SK-N-SH (cell line): ENCODE results near the gene DNAL4. TPM values are rescaled to one million over a fixed set of nuclear protein-coding genes. Genes with fewer than 3 reads are reported as not detected.

Experiments used
- CTCF ChIA-PET: fragments of 300-600, 350-600 bp; formaldehyde crosslinking; extraction: SDS; loops from one replicate; lab custom pipeline; 2021; lab: Yijun Ruan, JAX
- POLR2A ChIA-PET: fragments of 350-600 bp; sonication (Branson Sonifier 250); formaldehyde crosslinking; extraction: SDS; loops from one replicate; lab custom pipeline; 2020; ENCODE audit warnings: antibody characterized with exemption, inconsistent platforms; lab: Yijun Ruan, JAX
- DNase-seq: peaks from one replicate; pipeline ENCODE4 v3.0.0; 2012
- H2AFZ ChIP-seq: fragments of 200-600 bp; sonication (generic); 2 replicates; pipeline ENCODE4 v1.8.1; 2016; ENCODE audit warnings: antibody characterized with exemption, mild to moderate bottlenecking, low read depth
- H3F3A ChIP-seq: fragments of 200-600 bp; sonication (generic); replicated peaks from 2 replicates; pipeline ENCODE3; 2016; ENCODE audit warnings: antibody characterized with exemption, mild to moderate bottlenecking; ENCODE audit not compliant: insufficient read depth
- H3K27ac ChIP-seq, 2 experiments: fragments of 200-500 bp in 1 of 2; fragments of 200-600 bp in 1 of 2; sonication (Bioruptor generic) in 1 of 2; sonication (generic), shearing (Covaris generic) in 1 of 2; 2 replicates each; pipeline versions ENCODE4 v1.5.1 to v1.6.1; 2014 to 2016; ENCODE audit warnings: low read depth in 2 of 2, inconsistent platforms in 1 of 2, low read length in 1 of 2, mild to moderate bottlenecking in 1 of 2, mixed read lengths in 1 of 2
- H3K27me3 ChIP-seq: fragments of 200-600 bp; sonication (generic), shearing (Covaris generic); 2 replicates; pipeline ENCODE4 v1.6.1; 2016; ENCODE audit warnings: mixed run types; ENCODE audit not compliant: insufficient read depth
- H3K36me3 ChIP-seq, 2 experiments: fragments of 200-500 bp in 1 of 2; fragments of 200-600 bp in 1 of 2; sonication (Bioruptor generic) in 1 of 2; sonication (generic) in 1 of 2; replicated peaks in 1 of 2; 2 replicates each; pipeline versions ENCODE3 to v1.5.1; 2014 to 2016; ENCODE audit warnings: low read length in 1 of 2, mild to moderate bottlenecking in 1 of 2; ENCODE audit not compliant: insufficient read depth in 2 of 2, control insufficient read depth in 1 of 2
- H3K4me1 ChIP-seq, 2 experiments: fragments of 200-500 bp in 1 of 2; fragments of 200-600 bp in 1 of 2; sonication (Bioruptor generic) in 1 of 2; sonication (generic), shearing (Covaris generic) in 1 of 2; 2 replicates each; pipeline versions ENCODE4 v1.5.1 to v1.6.1; 2014 to 2016; ENCODE audit warnings: low read depth in 1 of 2, low read length in 1 of 2, mixed run types in 1 of 2; ENCODE audit not compliant: insufficient read depth in 2 of 2, control insufficient read depth in 1 of 2
- H3K4me2 ChIP-seq: fragments of 200-600 bp; sonication (generic), shearing (Covaris generic); 2 replicates; pipeline ENCODE4 v1.6.1; 2017; ENCODE audit warnings: mixed run types
- H3K4me3 ChIP-seq, 2 experiments: fragments of 200-500 bp in 1 of 2; fragments of 200-600 bp in 1 of 2; sonication (Bioruptor generic) in 1 of 2; sonication (generic), shearing (Covaris generic) in 1 of 2; 2 replicates each; pipeline versions ENCODE4 v1.5.1 to v1.8.1; 2014 to 2016; ENCODE audit warnings: low read depth in 2 of 2, inconsistent platforms in 1 of 2, low read length in 1 of 2, mild to moderate bottlenecking in 1 of 2, mixed read lengths in 1 of 2, moderate library complexity in 1 of 2
- H3K79me2 ChIP-seq: fragments of 200-600 bp; sonication (generic); 2 replicates; pipeline ENCODE4 v1.8.1; 2017; ENCODE audit warnings: mild to moderate bottlenecking; ENCODE audit not compliant: insufficient read depth
- H3K9ac ChIP-seq: fragments of 200-600 bp; sonication (generic); 2 replicates; pipeline ENCODE4 v1.6.1; 2017; ENCODE audit warnings: mixed run types
- H3K9me2 ChIP-seq: fragments of 200-600 bp; sonication (generic); 2 replicates; pipeline ENCODE4 v1.6.1; 2017; ENCODE audit warnings: mixed run types
- H3K9me3 ChIP-seq: fragments of 200-600 bp; sonication (generic); 2 replicates; pipeline ENCODE4 v1.6.1; 2017; ENCODE audit warnings: mixed run types, mild to moderate bottlenecking, moderate library complexity
- H4K20me1 ChIP-seq: fragments of 200-600 bp; sonication (generic); 2 replicates; pipeline ENCODE4 v1.6.1; 2017; ENCODE audit warnings: mild to moderate bottlenecking, mixed run types; ENCODE audit not compliant: insufficient read depth
- ELF1 ChIP-seq: IDR thresholded peaks from 2 replicates; pipeline ENCODE4 v1.4.0; 2012
- EP300 ChIP-seq, 2 experiments: IDR thresholded peaks; 2 replicates each; pipeline versions ENCODE4 v1.4.0 to v1.6.1; 2012; ENCODE audit warnings: borderline replicate concordance in 1 of 2, low read depth in 1 of 2, low read length in 1 of 2
- MEF2A ChIP-seq: IDR thresholded peaks from 2 replicates; pipeline ENCODE4 v1.4.0; 2012; ENCODE audit warnings: low read depth, borderline replicate concordance
- SIN3A ChIP-seq: IDR thresholded peaks from 2 replicates; pipeline ENCODE4 v1.6.1; 2012; ENCODE audit warnings: low read depth, mild to moderate bottlenecking, low read length, moderate library complexity, borderline replicate concordance
- USF1 ChIP-seq: IDR thresholded peaks from 2 replicates; pipeline ENCODE4 v1.4.0; 2012; ENCODE audit warnings: low read depth, borderline replicate concordance
- WGBS: methylation state at CpG from one replicate; pipeline ENCODE4 v1.1.6; 2017; ENCODE audit warnings: low lambda C conversion rate; 5-methylcytosine and 5-hydroxymethylcytosine counted together
- polyA plus RNA-seq, 3 experiments: library from polyadenylated mRNA; depleted of rRNA; stranded (reverse); fragments of >200 nt; gene quantifications; 2 replicates each; pipeline ENCODE4 v1.2.3, GENCODE V29; 2012
- TF ChIP-seq, protein P1 (sequence below): IDR thresholded peaks from 2 replicates; pipeline ENCODE4 v1.6.1; 2012; ENCODE audit warnings: mild to moderate bottlenecking, low read depth, low read length, moderate library complexity

Gene DNAL4
- polyA plus RNA-seq, 1 of the 3 experiments (the other 2 are of a cell fraction): 15.1 TPM

GRCh38 chr22:38819387-38819940 is 25.5 kb upstream of the DNAL4 start:
- Histone ChIP-seq H3K4me3 (no peak overlapping the region), H2AFZ (no peak overlapping the region), H3F3A (no peaks in the 10 kb centered on the region), H4K20me1 (no peaks in the 10 kb centered on the region), H3K9me2 (no peaks in the 10 kb centered on the region), H3K27ac (no peak overlapping the region), H3K27me3 (no peaks in the 10 kb centered on the region), H3K36me3 (no peaks in the 10 kb centered on the region), H3K9ac (no peak overlapping the region), H3K4me1 (no peaks in the 10 kb centered on the region), H3K9me3 (no peaks in the 10 kb centered on the region), H3K4me2 (no peak overlapping the region), H3K79me2 (no peaks in the 10 kb centered on the region)
- TF ChIP-seq, protein P1, sequence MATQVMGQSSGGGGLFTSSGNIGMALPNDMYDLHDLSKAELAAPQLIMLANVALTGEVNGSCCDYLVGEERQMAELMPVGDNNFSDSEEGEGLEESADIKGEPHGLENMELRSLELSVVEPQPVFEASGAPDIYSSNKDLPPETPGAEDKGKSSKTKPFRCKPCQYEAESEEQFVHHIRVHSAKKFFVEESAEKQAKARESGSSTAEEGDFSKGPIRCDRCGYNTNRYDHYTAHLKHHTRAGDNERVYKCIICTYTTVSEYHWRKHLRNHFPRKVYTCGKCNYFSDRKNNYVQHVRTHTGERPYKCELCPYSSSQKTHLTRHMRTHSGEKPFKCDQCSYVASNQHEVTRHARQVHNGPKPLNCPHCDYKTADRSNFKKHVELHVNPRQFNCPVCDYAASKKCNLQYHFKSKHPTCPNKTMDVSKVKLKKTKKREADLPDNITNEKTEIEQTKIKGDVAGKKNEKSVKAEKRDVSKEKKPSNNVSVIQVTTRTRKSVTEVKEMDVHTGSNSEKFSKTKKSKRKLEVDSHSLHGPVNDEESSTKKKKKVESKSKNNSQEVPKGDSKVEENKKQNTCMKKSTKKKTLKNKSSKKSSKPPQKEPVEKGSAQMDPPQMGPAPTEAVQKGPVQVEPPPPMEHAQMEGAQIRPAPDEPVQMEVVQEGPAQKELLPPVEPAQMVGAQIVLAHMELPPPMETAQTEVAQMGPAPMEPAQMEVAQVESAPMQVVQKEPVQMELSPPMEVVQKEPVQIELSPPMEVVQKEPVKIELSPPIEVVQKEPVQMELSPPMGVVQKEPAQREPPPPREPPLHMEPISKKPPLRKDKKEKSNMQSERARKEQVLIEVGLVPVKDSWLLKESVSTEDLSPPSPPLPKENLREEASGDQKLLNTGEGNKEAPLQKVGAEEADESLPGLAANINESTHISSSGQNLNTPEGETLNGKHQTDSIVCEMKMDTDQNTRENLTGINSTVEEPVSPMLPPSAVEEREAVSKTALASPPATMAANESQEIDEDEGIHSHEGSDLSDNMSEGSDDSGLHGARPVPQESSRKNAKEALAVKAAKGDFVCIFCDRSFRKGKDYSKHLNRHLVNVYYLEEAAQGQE: no peak
- no peak for TF ChIP-seq USF1
- DNase-seq: no peak
- POLR2A ChIA-PET: no interaction called here
- 40% methylated on average over 1 of the region's 10 CpGs for WGBS
- CTCF ChIA-PET: interaction anchor here (1.0 kb wide), 1 partner anchor 15 kb away, joined by 3 read pairs; no protein-coding TSS in a partner anchor

GRCh38 chr22:38817196-38817595 is 23.3 kb upstream of the DNAL4 start:
- Histone ChIP-seq H3K27me3 (no peaks in the 10 kb centered on the region), H3K4me1 (no peaks in the 10 kb centered on the region), H3F3A (no peaks in the 10 kb centered on the region), H2AFZ (no peak overlapping the region), H3K9me2 (no peaks in the 10 kb centered on the region), H3K36me3 (no peaks in the 10 kb centered on the region), H3K9me3 (no peaks in the 10 kb centered on the region), H3K4me3 (no peak overlapping the region), H3K9ac (no peak overlapping the region), H3K79me2 (no peaks in the 10 kb centered on the region), H3K27ac (no peak overlapping the region), H4K20me1 (no peaks in the 10 kb centered on the region), H3K4me2 (no peak overlapping the region)
- POLR2A ChIA-PET: no interaction called here
- no peak for DNase-seq
- CTCF ChIA-PET: interaction anchor here (1.3 kb wide), 1 partner anchor 48 kb away, joined by 3 read pairs; no protein-coding TSS in a partner anchor
- TF ChIP-seq EP300 (IDR thresholded peaks at IDR 0.05; ENCODE audit: borderline replicate concordance in 1 of 2, low read depth in 1 of 2, low read length in 1 of 2) (no peak), ELF1 (no peak), SIN3A (no peak), MEF2A (no peak)
- 72% methylated on average over 6 of the region's 6 CpGs for WGBS
